HG03460 (cell line): ENCODE measurements around the gene SHANK3.
"Not testable (repeated sequence)": the region's sequence is repeated elsewhere in the genome, so short reads cannot be mapped to it uniquely, and the experiment has no call there.

Experiments
- ATAC-seq: cut with Tn5 transposase; IDR thresholded peaks from one replicate; pipeline ENCODE4 v1.9.1; 2021; ENCODE audit not compliant: unreplicated experiment

The SHANK3 gene

DNA sequence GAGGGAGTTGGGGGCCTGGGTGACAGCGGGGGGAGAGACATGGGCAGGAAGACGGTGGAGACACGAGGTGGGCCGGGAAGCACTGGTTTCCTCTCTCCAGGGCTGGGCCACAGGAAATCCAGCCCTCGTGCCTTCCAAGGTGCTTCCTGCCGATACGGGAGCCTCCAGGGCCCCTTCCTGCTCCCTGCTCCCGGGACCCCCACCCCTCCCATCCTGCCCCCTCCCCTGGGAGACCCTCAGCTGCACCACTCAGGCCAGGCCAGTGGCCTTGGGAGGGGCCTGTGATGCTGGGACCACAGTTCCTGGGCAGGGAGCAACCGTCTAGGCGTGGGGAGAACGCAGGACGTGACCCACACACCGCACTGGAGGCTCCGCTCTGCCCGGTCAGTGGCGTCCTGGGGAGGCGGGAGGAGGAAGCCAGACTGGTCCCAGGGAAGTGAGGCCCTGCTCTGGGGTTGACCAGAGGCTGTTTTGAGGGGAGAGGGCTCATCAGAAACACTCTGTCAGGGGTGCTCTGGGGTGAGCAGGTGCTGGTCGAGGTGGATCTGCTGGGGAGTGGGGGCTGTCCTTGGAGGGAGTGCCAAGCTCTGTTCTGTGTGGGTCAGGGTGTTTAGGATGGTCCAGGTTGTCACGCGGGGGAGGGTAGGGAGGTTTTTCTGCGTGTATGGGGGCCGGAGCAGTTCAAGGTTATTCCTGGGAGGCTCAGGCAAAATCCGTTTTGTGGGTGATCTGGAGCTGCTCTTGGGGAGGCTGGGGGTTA, at the start of gene SHANK3:
TSS of gene SHANK3 (plus strand) at position 353 of the 760 bp plus-strand sequence.
- no peak for ATAC-seq

DNA sequence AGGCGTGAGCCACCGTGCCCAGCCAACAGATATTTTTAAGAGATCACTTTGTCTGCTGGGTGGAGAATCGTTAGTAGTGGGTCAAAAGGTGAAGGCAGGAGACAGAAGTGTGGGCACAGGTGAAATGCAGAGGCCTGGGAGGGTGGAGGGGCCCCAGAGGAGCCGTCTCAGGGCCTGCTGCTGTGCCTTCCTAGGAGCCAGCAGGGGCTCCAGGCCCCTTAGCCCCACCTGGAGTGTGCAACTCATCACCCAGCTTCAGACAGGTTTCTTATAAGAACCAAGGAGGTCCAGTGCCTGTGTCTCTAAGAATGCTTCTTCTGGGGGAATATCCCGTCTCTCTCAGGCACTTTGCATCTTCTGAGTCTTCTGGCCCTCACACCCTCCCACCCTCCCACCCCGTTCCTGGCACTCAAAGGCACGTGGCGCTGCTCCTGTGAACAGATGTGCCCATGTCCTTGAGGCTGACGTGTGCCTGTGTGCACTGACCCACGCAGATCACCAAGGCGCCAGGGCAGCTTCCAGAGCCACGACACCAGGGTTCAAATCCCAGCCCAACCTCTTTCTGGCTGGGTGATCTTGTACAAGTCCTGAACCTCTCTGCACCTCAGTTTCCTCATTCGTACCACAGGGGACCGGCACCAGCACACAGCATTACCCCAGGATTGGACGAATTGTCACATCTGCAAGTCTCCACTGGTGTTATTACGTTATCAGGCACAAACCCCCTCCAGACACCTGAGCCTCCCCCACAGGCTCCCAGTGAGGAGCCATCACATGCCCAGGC, 48.1 kb upstream of the SHANK3 start:
- no peak for ATAC-seq

DNA sequence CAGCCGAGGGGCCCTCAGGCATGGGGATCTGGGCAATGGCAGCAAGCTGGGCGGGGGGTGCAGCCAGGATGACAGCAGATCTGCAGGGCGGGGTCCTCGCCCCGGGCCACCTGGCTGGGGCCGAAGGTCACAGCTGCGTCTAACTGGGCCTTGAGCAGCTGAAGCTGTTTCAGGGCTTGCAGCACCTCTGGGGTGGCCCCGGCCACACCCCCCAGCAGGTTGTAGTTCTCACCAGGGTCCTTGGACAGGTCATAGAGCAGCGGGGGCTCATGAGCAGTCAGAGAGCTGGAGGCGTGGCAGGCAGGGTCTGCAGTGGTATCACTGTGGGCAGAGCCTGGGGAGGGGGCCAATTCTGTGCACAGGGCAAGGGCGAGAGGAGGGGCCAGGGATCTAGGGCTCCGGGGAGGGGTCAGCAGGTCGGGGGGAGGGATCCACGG, 47.5 kb upstream of the SHANK3 start:
- no peak for ATAC-seq

GRCh38 chr22:50625568-50626313, 46.9 kb upstream of the SHANK3 start:
- no peak for ATAC-seq

- ATAC-seq: no peak
These were observed 46.2 kb upstream of the SHANK3 start for GRCh38 chr22:50626314-50626849.

- no peak for ATAC-seq
These were observed 45.6 kb upstream of the SHANK3 start for GRCh38 chr22:50626850-50627641.

- peak; percentile 65 for ATAC-seq
These were observed 44.7 kb upstream of the SHANK3 start, which contains the start of gene ARSA for GRCh38 chr22:50627642-50628542. ARSA (minus strand) TSS chr22:50628152; CDS start chr22:50627779, 373 bp downstream.

DNA sequence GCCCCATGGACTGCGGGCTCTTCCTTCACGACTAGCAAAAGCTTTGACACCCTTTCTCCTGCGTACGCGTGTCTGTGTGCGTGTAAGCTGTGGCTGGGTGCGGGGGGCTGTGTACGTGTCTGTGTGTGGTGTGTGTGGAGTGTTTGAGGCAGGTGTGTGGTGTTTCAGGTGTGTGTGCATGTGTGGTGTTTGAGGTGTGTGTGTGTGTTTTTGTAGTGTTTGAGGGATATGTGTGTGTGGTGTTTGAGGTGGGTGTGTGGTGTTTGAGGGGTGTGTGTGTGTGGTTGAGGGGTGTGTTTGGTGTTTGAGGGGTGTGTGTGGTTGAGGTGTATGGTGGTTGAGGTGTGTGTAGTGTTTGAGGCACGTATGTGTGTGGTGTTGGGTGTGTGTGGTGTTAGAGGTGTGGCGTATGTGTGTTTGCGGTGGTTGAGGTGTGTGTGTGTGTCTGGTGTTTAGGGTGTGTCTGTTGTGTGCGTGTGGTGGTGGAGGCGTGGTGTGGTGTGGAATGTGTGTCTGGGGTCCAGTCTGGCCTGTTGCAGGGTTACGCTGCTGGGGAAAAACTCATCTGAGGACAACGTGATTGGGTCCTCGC, 44.0 kb upstream of the SHANK3 start:
- no peak for ATAC-seq

GRCh38 chr22:50630376-50630775, 42.2 kb upstream of the SHANK3 start:
- no peak for ATAC-seq

DNA sequence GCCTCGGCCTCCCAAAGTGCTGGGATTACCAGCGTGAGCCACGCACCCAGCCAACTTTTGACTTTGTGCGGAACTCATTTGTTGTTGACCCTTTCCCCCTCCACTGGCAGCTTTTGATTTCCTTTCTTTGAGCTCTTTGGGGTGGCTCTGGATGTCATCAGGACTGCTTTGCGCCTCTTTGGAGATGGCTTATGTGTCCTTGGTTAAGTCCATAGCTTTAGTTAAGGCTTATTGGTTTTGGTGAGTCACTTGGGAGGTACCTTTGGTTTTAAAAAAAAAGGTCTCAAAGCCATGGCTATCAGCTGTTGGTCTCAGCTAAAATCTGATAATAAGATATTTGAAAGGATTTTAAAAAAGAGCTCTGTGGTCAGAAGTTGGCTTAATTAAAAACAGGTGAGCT, 39.5 kb upstream of the SHANK3 start:
- ATAC-seq: no peak

DNA sequence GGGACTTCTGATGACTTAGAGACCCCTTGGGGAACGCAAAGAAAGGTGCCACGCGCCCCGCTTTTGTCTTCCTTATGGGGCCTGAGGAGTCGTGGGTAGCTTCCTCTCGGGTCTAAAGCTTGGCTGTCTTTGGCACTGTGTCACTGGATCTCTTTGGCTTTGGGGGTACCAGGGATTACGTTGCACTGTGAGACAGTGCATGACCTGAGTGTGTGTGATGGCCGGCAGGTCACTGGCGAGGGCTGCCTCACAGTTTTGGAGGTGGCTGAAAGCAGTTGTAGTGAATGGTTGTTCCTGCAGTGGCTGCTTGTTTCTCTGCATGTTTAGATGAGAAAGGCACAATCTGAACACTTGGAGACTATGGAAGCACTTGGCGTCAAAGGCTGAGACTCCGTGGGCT, 38.9 kb upstream of the SHANK3 start:
- ATAC-seq: no peak

GRCh38 chr22:50635591-50635990, 37.0 kb upstream of the SHANK3 start:
- no peak for ATAC-seq

DNA sequence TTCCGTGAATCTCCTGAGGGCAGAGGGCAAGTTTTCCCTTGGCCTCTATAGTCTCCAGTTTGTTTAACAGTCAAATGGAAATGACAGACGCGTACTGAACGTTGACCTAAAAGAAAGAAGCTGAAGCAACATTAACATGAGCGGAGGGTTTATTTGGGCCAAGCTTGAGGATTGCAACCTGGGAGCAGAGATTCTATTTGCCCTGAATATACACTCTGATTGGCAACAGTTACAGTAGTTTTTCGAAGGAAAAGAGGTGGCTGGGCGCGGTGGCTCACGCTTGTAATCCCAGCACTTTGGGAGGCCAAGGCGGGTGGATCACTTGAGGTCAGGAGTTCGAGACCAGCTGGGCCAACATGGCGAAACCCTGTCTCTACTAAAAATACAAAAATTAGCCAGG, 32.3 kb upstream of the SHANK3 start:
- ATAC-seq: not testable (repeated sequence)

GRCh38 chr22:50640857-50641647, 31.6 kb upstream of the SHANK3 start:
- no peak for ATAC-seq

- ATAC-seq: no peak
These were observed 30.7 kb upstream of the SHANK3 start for GRCh38 chr22:50641696-50642607.

DNA sequence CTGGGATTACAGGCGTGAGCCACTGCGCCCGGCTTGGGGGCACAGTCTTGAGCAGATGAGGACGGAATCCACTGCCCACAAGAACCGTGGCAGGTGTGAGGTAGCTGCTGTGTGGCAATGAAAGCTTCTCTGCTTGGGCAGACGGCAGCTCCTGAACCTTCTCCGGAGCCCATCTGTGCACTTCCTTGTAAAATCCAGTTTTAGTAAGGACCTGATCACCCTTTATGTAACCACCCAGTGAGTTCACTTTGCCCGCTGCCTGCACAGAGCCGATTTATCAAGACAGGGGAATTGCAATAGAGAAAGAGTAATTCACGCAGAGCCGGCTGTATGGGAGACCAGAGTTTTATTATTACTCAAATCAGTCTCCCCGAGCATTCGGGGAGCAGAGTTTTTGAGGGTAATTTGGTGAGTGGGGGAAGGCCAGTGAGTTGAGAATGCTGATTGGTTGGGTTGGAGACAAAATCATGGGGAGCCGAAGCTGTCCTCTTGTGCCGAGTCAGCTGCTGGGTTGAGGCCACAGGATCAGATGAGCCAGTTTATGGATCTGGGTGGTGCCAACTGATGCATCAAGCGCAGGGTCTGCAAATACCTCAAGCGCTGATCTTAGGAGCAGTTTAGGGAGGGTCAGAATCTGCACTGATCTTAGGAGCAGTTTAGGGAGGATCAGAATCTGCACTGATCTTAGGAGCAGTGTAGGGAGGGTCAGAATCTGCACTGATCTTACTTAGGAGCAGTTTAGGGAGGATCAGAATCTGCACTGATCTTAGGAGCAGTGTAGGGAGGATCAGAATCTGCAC, 29.4 kb upstream of the SHANK3 start:
- not testable (repeated sequence) for ATAC-seq

DNA sequence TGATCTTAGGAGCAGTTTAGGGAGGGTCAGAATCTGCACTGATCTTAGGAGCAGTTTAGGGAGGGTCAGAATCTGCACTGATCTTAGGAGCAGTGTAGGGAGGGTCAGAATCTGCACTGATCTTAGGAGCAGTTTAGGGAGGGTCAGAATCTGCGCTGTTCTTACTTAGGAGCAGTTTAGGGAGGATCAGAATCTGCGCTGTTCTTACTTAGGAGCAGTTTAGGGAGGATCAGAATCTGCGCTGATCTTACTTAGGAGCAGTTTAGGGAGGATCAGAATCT, 28.9 kb upstream of the SHANK3 start:
- not testable (repeated sequence) for ATAC-seq
